Measurements from ENCODE around the gene RELN. TPM values are rescaled to one million over a fixed set of nuclear protein-coding genes. Genes with fewer than 3 reads are reported as not detected.

Gene RELN
- total and polyA plus RNA-seq, 8 donors = 3.6 to 20.1 (median 15.3) TPM

GRCh38 chr7:103797647-103798307, 191.7 kb downstream of the RELN start:
- ATAC-seq (no peak), DNase-seq (no peak)
- Histone ChIP-seq H3K27me3 (no peaks in the 10 kb centered on the region), H3K4me1 (no peaks in the 10 kb centered on the region), H3K27ac (no peak overlapping the region), H3K36me3 (no peaks in the 10 kb centered on the region), H3K9me3 (no peaks in the 10 kb centered on the region), H3K4me3 (no peak overlapping the region)
- intact Hi-C loops (cut with DNase I) = no loop called here
- no peak for TF ChIP-seq CTCF (IDR thresholded peaks at IDR 0.05)

- no peak for TF ChIP-seq CTCF (IDR thresholded peaks at IDR 0.05)
- Histone ChIP-seq H3K9me3 (peaks cover 0 to 2% of the 10 kb centered on the region in 2 donors), H3K4me1 (no peaks in the 10 kb centered on the region), H3K4me3 (no peak overlapping the region), H3K36me3 (no peaks in the 10 kb centered on the region), H3K27me3 (no peaks in the 10 kb centered on the region), H3K27ac (no peak overlapping the region)
- ATAC-seq = no peak
- DNase-seq = no peak
- intact Hi-C loops (cut with DNase I) = no loop called here
Observed at GRCh38 chr7:103796327-103796962, 193.0 kb downstream of the RELN start.

GRCh38 chr7:103795787-103796186, 193.7 kb downstream of the RELN start:
- no peak for ATAC-seq
- H3K4me3 ChIP-seq = no peak overlapping the region
- no peak for TF ChIP-seq CTCF (IDR thresholded peaks at IDR 0.05)
- intact Hi-C loops (cut with DNase I) = no loop called here
- DNase-seq = no peak
- no peaks in the 10 kb centered on the region for H3K27me3 ChIP-seq
- no peaks in the 10 kb centered on the region for H3K36me3 ChIP-seq
- H3K27ac ChIP-seq = no peak overlapping the region
- H3K9me3 ChIP-seq = peaks cover 0 to 2% of the 10 kb centered on the region in 2 donors
- H3K4me1 ChIP-seq = no peaks in the 10 kb centered on the region

- H3K27ac ChIP-seq = no peak overlapping the region
- no peak for ATAC-seq
- H3K4me3 ChIP-seq = no peak overlapping the region
- TF ChIP-seq CTCF (IDR thresholded peaks at IDR 0.05) = no peak
- H3K27me3 ChIP-seq = no peaks in the 10 kb centered on the region
- H3K36me3 ChIP-seq = no peaks in the 10 kb centered on the region
- H3K9me3 ChIP-seq = peaks cover 0 to 2% of the 10 kb centered on the region in 2 donors
- H3K4me1 ChIP-seq = no peaks in the 10 kb centered on the region
- intact Hi-C loops (cut with DNase I) = no loop called here
- DNase-seq = no peak
Observed at GRCh38 chr7:103795107-103795506, 194.4 kb downstream of the RELN start.

- intact Hi-C loops (cut with DNase I) = no loop called here
Observed at GRCh38 chr7:103794424-103794823, 195.0 kb downstream of the RELN start.

More at GRCh38 chr7:103794424-103794823, 195.0 kb downstream of the RELN start:
- H3K36me3 ChIP-seq = no peaks in the 10 kb centered on the region
- no peak overlapping the region for H3K4me3 ChIP-seq
- TF ChIP-seq CTCF (IDR thresholded peaks at IDR 0.05) = no peak
- no peaks in the 10 kb centered on the region for H3K4me1 ChIP-seq
- peaks cover 0 to 2% of the 10 kb centered on the region in 2 donors for H3K9me3 ChIP-seq
- no peaks in the 10 kb centered on the region for H3K27me3 ChIP-seq
- DNase-seq (no peak), ATAC-seq (no peak)
- no peak overlapping the region for H3K27ac ChIP-seq

All from left lung (tissue), 10 donors.